Measurements from ENCODE around the gene UNC45A. TPM values are rescaled to one million over a fixed set of nuclear protein-coding genes. Genes with fewer than 3 reads are reported as not detected.

Gene UNC45A
- total RNA-seq, 2 experiments from 2014 or later, result 46.1 to 68.0 TPM

DNA sequence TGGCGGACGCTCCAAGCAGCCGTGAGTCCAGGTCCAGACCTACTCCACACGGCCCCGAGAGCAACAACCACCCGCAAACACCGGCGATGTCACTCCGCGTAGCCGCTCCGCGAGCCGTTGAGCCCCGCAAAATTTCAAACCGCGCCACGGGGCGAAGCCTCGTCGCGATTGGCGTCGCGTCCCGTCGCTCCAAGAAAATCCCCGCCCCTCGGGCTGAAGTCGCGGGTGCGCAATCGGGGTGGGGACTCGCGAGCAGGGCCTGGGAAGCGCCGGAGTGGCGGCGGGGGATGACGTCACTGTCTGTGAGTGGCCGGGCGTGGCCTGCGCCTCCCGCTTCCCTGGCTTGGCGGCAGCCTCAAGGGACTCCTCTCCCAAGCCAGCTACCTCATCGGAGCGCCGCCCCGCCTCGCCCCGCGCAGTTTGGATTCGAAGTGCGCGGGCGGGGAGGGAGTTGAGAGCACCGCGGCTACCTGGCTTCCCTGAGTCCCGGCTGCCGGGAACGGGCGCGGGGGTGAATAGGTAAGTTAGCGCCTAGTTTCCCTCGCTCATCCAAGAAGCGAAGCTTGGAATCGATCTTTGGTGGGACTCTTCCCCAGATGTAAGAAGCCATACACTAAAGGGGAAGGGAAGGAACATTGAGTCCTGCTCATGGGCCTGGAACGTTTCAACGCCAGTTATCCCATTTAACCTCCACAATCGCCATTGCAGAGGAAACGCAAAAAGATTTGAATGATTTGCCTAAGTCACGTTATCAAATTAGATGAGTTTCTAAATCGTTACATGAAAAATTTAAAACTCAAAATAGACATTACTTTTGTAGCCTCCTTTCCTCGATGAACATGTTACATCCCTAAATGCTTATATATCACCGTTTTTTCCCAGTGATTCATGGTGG lies 59.6 kb downstream of the UNC45A start, which contains the start of gene PRC1:
PRC1 (minus strand) TSS at position 119 of the 895 bp plus-strand sequence; CDS start at position 1, 118 bp downstream.
- Histone ChIP-seq H4K20me1 (ENCODE audit: insufficient read depth, low read length) (peaks cover 2% of the 10 kb centered on the region), H3K79me2 (ENCODE audit: insufficient read depth, low read depth, low read length) (peaks cover 67% of the 10 kb centered on the region), H3K4me3 (ENCODE audit: low read depth, low read length, poor library complexity, severe bottlenecking) (peak within 1 kb of the TSS; percentile 84), H3K9me3 (ENCODE audit: low read length) (no peaks in the 10 kb centered on the region), H3K4me2 (ENCODE audit: low read length) (peak within 1 kb of the TSS; percentile 97), H3K27ac (ENCODE audit: low read depth, low read length, poor library complexity, severe bottlenecking) (peak within 1 kb of the TSS; percentile 68), H3K4me1 (ENCODE audit: insufficient read depth, low read length, poor library complexity, severe bottlenecking) (peaks cover 30% of the 10 kb centered on the region), H3K36me3 (ENCODE audit: insufficient read depth, low read length) (peaks cover 47% of the 10 kb centered on the region), H2AFZ (ENCODE audit: low read length) (peak within 1 kb of the TSS; percentile 86), H3K9me2 (ENCODE audit: insufficient read depth, low read length) (no peaks in the 10 kb centered on the region)
- peak; percentile 98 for DNase-seq (ENCODE audit: low spot score)
- ChIA-PET CTCF (ENCODE audit: unreplicated experiment) (no interaction called here), POLR2A (interaction anchor here (0.5 to 1.2 kb wide), 5 partner anchors 10 to 1640 kb away, joined by 3 to 6 read pairs (median 3); partner anchors contain the start of gene UNC45A)
- intact Hi-C loops (cut with micrococcal nuclease; ENCODE audit: unreplicated experiment), result loop anchor here (1.0 to 10.0 kb wide), 4 partner anchors 28 to 760 kb away; partner anchors contain the start of genes CIB1, GDPGP1, RCCD1 and UNC45A
- BruUV-seq (replicated peaks), result TSS peak; percentile 86
- no peak for TF ChIP-seq EZH2phosphoT487 (IDR thresholded peaks at IDR 0.05; ENCODE audit: borderline replicate concordance, low read depth, low read length)
- TF ChIP-seq, protein P1, sequence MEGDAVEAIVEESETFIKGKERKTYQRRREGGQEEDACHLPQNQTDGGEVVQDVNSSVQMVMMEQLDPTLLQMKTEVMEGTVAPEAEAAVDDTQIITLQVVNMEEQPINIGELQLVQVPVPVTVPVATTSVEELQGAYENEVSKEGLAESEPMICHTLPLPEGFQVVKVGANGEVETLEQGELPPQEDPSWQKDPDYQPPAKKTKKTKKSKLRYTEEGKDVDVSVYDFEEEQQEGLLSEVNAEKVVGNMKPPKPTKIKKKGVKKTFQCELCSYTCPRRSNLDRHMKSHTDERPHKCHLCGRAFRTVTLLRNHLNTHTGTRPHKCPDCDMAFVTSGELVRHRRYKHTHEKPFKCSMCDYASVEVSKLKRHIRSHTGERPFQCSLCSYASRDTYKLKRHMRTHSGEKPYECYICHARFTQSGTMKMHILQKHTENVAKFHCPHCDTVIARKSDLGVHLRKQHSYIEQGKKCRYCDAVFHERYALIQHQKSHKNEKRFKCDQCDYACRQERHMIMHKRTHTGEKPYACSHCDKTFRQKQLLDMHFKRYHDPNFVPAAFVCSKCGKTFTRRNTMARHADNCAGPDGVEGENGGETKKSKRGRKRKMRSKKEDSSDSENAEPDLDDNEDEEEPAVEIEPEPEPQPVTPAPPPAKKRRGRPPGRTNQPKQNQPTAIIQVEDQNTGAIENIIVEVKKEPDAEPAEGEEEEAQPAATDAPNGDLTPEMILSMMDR (conservative IDR thresholded peaks at IDR 0.05; ENCODE audit: low read length), result no peak

DNA sequence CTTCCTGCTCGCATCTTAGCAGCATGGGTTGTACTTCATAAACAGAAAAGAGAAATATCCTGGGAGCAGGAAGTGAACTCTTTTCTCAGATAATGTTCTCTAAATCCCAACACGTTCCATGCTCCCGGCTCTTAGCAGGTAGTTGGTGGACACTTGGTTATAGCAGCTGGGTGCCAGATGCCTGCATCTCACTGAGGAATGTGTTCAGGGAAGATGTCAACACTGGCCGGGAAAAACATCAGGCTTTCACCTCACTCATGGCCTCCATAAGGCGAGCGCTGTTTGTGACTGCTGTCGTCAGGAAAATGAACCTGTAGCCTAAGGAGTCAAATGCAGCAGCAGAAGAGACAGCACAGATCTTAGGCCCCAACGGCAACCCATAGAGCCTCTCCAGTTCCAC lies 63.7 kb downstream of the UNC45A start:
- Histone ChIP-seq H3K4me2 (ENCODE audit: low read length) (no peak overlapping the region), H2AFZ (ENCODE audit: low read length) (no peak overlapping the region), H3K79me2 (ENCODE audit: insufficient read depth, low read depth, low read length) (peaks cover 27% of the 10 kb centered on the region), H3K9me2 (ENCODE audit: insufficient read depth, low read length) (no peaks in the 10 kb centered on the region), H4K20me1 (ENCODE audit: insufficient read depth, low read length) (no peaks in the 10 kb centered on the region), H3K4me1 (ENCODE audit: insufficient read depth, low read length, poor library complexity, severe bottlenecking) (peaks cover 7% of the 10 kb centered on the region), H3K9me3 (ENCODE audit: low read length) (no peaks in the 10 kb centered on the region), H3K4me3 (ENCODE audit: low read depth, low read length, poor library complexity, severe bottlenecking) (no peak overlapping the region), H3K36me3 (ENCODE audit: insufficient read depth, low read length) (peaks cover 51% of the 10 kb centered on the region), H3K27ac (ENCODE audit: low read depth, low read length, poor library complexity, severe bottlenecking) (no peak overlapping the region)
- POLR2A ChIA-PET, result no interaction called here
- intact Hi-C loops (cut with micrococcal nuclease; ENCODE audit: unreplicated experiment), result loop anchor here (10.0 kb wide), 1 partner anchor 764 kb away; the partner anchor contains the start of genes CIB1 and GDPGP1
- CTCF ChIA-PET (ENCODE audit: unreplicated experiment), result no interaction called here
- no TSS peak for BruUV-seq (replicated peaks)
- DNase-seq (ENCODE audit: low spot score), result no peak
- TF ChIP-seq, protein P1 (conservative IDR thresholded peaks at IDR 0.05; ENCODE audit: low read length), result no peak
- no peak for TF ChIP-seq EZH2phosphoT487 (IDR thresholded peaks at IDR 0.05; ENCODE audit: borderline replicate concordance, low read depth, low read length)
